ENCODE results near the gene SRGAP1. TPM values are rescaled to one million over a fixed set of nuclear protein-coding genes. Genes with fewer than 3 reads are reported as not detected.

Gene SRGAP1
- total RNA-seq, 2 experiments from 2014 or later, result 0.02 to 0.21 TPM

- CTCF ChIA-PET, result interaction anchor here (0.6 kb wide), 1 partner anchor 332 kb away, joined by 3 read pairs; no protein-coding TSS in a partner anchor
- no peak for ATAC-seq
- no peaks in the 10 kb centered on the region for H3K36me3 Mint-ChIP-seq (ENCODE audit: low read depth)
- no peak overlapping the region for H3K27ac Mint-ChIP-seq
- POLR2A ChIA-PET, result no interaction called here
- no peaks in the 10 kb centered on the region for H3K27me3 Mint-ChIP-seq
- H3K9me3 Mint-ChIP-seq (ENCODE audit: low read depth), result no peaks in the 10 kb centered on the region
- H3K4me1 Mint-ChIP-seq, result no peaks in the 10 kb centered on the region
- no peak for DNase-seq
- intact Hi-C loops (cut with DNase I, micrococcal nuclease), result no loop called here
- H3K4me3 Mint-ChIP-seq, result no peak overlapping the region
Measured at GRCh38 chr12:64175254-64175945, 330.9 kb downstream of the SRGAP1 start.

GRCh38 chr12:64177001-64177400 lies 332.5 kb downstream of the SRGAP1 start:
- POLR2A ChIA-PET, result no interaction called here
- intact Hi-C loops (cut with DNase I, micrococcal nuclease), result no loop called here
- H3K36me3 Mint-ChIP-seq (ENCODE audit: low read depth), result no peaks in the 10 kb centered on the region
- H3K27ac Mint-ChIP-seq, result no peak overlapping the region
- DNase-seq, result no peak
- no peak overlapping the region for H3K4me3 Mint-ChIP-seq
- CTCF ChIA-PET, result no interaction called here
- no peaks in the 10 kb centered on the region for H3K4me1 Mint-ChIP-seq
- ATAC-seq, result no peak
- H3K27me3 Mint-ChIP-seq, result no peaks in the 10 kb centered on the region
- H3K9me3 Mint-ChIP-seq (ENCODE audit: low read depth), result no peaks in the 10 kb centered on the region

- DNase-seq (no peak), ATAC-seq (peak; percentile 30)
- intact Hi-C loops (cut with DNase I, micrococcal nuclease), result no loop called here
- Mint-ChIP-seq H3K27ac (no peak overlapping the region), H3K36me3 (ENCODE audit: low read depth) (peaks cover 4% of the 10 kb centered on the region), H3K4me1 (no peaks in the 10 kb centered on the region), H3K4me3 (no peak overlapping the region), H3K27me3 (no peaks in the 10 kb centered on the region), H3K9me3 (ENCODE audit: low read depth) (no peaks in the 10 kb centered on the region)
- CTCF ChIA-PET, result interaction anchor here (0.7 kb wide), 1 partner anchor 36 kb away, joined by 3 read pairs; no protein-coding TSS in a partner anchor
- POLR2A ChIA-PET, result no interaction called here
Measured at GRCh38 chr12:64178122-64178521, 333.6 kb downstream of the SRGAP1 start.

GRCh38 chr12:64180951-64181350 lies 336.5 kb downstream of the SRGAP1 start:
- intact Hi-C loops (cut with DNase I, micrococcal nuclease), result no loop called here
- CTCF ChIA-PET, result no interaction called here
- H3K4me1 Mint-ChIP-seq, result no peaks in the 10 kb centered on the region
- no peak for DNase-seq
- no peaks in the 10 kb centered on the region for H3K9me3 Mint-ChIP-seq (ENCODE audit: low read depth)
- H3K27ac Mint-ChIP-seq, result no peak overlapping the region
- ATAC-seq, result no peak
- H3K27me3 Mint-ChIP-seq, result no peaks in the 10 kb centered on the region
- peaks cover 8% of the 10 kb centered on the region for H3K36me3 Mint-ChIP-seq (ENCODE audit: low read depth)
- POLR2A ChIA-PET, result no interaction called here
- no peak overlapping the region for H3K4me3 Mint-ChIP-seq

GRCh38 chr12:64181430-64182291 lies 337.2 kb downstream of the SRGAP1 start:
- intact Hi-C loops (cut with DNase I, micrococcal nuclease), result no loop called here
- ChIA-PET POLR2A (no interaction called here), CTCF (interaction anchor here (0.7 kb wide), 1 partner anchor 1870 kb away, joined by 3 read pairs; no protein-coding TSS in a partner anchor)
- peak; percentile 68 for ATAC-seq
- Mint-ChIP-seq H3K27me3 (no peaks in the 10 kb centered on the region), H3K4me3 (no peak overlapping the region), H3K4me1 (no peaks in the 10 kb centered on the region), H3K9me3 (ENCODE audit: low read depth) (no peaks in the 10 kb centered on the region), H3K27ac (no peak overlapping the region), H3K36me3 (ENCODE audit: low read depth) (peaks cover 8% of the 10 kb centered on the region)
- DNase-seq, result no peak

- Mint-ChIP-seq H3K36me3 (ENCODE audit: low read depth) (peaks cover 10% of the 10 kb centered on the region), H3K4me3 (no peak overlapping the region), H3K27ac (no peak overlapping the region), H3K4me1 (peaks cover 8% of the 10 kb centered on the region), H3K27me3 (no peaks in the 10 kb centered on the region), H3K9me3 (ENCODE audit: low read depth) (no peaks in the 10 kb centered on the region)
- intact Hi-C loops (cut with DNase I, micrococcal nuclease), result no loop called here
- ChIA-PET CTCF (no interaction called here), POLR2A (no interaction called here)
- DNase-seq (no peak), ATAC-seq (no peak)
Measured at GRCh38 chr12:64184216-64184615, 339.7 kb downstream of the SRGAP1 start.

GRCh38 chr12:64186789-64187188 lies 342.3 kb downstream of the SRGAP1 start:
- POLR2A ChIA-PET, result no interaction called here
- Mint-ChIP-seq H3K27ac (no peak overlapping the region), H3K27me3 (no peaks in the 10 kb centered on the region), H3K4me3 (no peak overlapping the region), H3K9me3 (ENCODE audit: low read depth) (no peaks in the 10 kb centered on the region), H3K36me3 (ENCODE audit: low read depth) (peaks cover 10% of the 10 kb centered on the region), H3K4me1 (peaks cover 8% of the 10 kb centered on the region)
- CTCF ChIA-PET, result no interaction called here
- intact Hi-C loops (cut with DNase I, micrococcal nuclease), result no loop called here
- DNase-seq, result peak; percentile 27
- peak; percentile 91 for ATAC-seq

GRCh38 chr12:64187370-64187769 lies 342.9 kb downstream of the SRGAP1 start:
- no peak overlapping the region for H3K4me3 Mint-ChIP-seq
- CTCF ChIA-PET, result no interaction called here
- POLR2A ChIA-PET, result no interaction called here
- no peak overlapping the region for H3K27ac Mint-ChIP-seq
- no peaks in the 10 kb centered on the region for H3K27me3 Mint-ChIP-seq
- peaks cover 11% of the 10 kb centered on the region for H3K36me3 Mint-ChIP-seq (ENCODE audit: low read depth)
- no peaks in the 10 kb centered on the region for H3K9me3 Mint-ChIP-seq (ENCODE audit: low read depth)
- ATAC-seq, result no peak
- intact Hi-C loops (cut with DNase I, micrococcal nuclease), result no loop called here
- peaks cover 8% of the 10 kb centered on the region for H3K4me1 Mint-ChIP-seq
- DNase-seq, result no peak

GRCh38 chr12:64187794-64188193 lies 343.3 kb downstream of the SRGAP1 start:
- no peak for DNase-seq
- Mint-ChIP-seq H3K36me3 (ENCODE audit: low read depth) (peaks cover 14% of the 10 kb centered on the region), H3K4me3 (no peak overlapping the region), H3K27ac (no peak overlapping the region), H3K27me3 (no peaks in the 10 kb centered on the region), H3K9me3 (ENCODE audit: low read depth) (no peaks in the 10 kb centered on the region), H3K4me1 (peaks cover 11% of the 10 kb centered on the region)
- ChIA-PET CTCF (no interaction called here), POLR2A (no interaction called here)
- no peak for ATAC-seq
- intact Hi-C loops (cut with DNase I, micrococcal nuclease), result no loop called here

- no peaks in the 10 kb centered on the region for H3K27me3 Mint-ChIP-seq
- H3K4me1 Mint-ChIP-seq, result peaks cover 18% of the 10 kb centered on the region
- DNase-seq (no peak), ATAC-seq (no peak)
- CTCF ChIA-PET, result no interaction called here
- intact Hi-C loops (cut with DNase I, micrococcal nuclease), result no loop called here
- no peak overlapping the region for H3K4me3 Mint-ChIP-seq
- POLR2A ChIA-PET, result no interaction called here
- no peaks in the 10 kb centered on the region for H3K9me3 Mint-ChIP-seq (ENCODE audit: low read depth)
- no peak overlapping the region for H3K27ac Mint-ChIP-seq
- H3K36me3 Mint-ChIP-seq (ENCODE audit: low read depth), result peaks cover 28% of the 10 kb centered on the region
Measured at GRCh38 chr12:64189530-64189929, 345.0 kb downstream of the SRGAP1 start.

- intact Hi-C loops (cut with DNase I, micrococcal nuclease), result no loop called here
- no peak overlapping the region for H3K27ac Mint-ChIP-seq
Measured at GRCh38 chr12:64190140-64190539, 345.6 kb downstream of the SRGAP1 start.

More at GRCh38 chr12:64190140-64190539, 345.6 kb downstream of the SRGAP1 start:
- Mint-ChIP-seq H3K36me3 (ENCODE audit: low read depth) (peaks cover 29% of the 10 kb centered on the region), H3K4me3 (no peak overlapping the region), H3K27me3 (no peaks in the 10 kb centered on the region), H3K4me1 (peaks cover 18% of the 10 kb centered on the region), H3K9me3 (ENCODE audit: low read depth) (no peaks in the 10 kb centered on the region)
- ChIA-PET POLR2A (no interaction called here), CTCF (no interaction called here)
- DNase-seq, result no peak
- no peak for ATAC-seq

All from activated CD4-positive, alpha-beta T cell treated with anti-CD3 and anti-CD28 coated beads for 36 hours (primary cell).